Muscle layer of duodenum (tissue), 2 donors: Measurements from ENCODE around the gene CD2AP.
"Not testable (repeated sequence)": the region's sequence is repeated elsewhere in the genome, so short reads cannot be mapped to it uniquely, and the experiment has no call there.

Source experiments
- H3K27ac ChIP-seq: one replicate; pipeline ENCODE4 v1.7.0; 2013; ENCODE audit warnings: mild to moderate bottlenecking, low read length
- H3K27me3 ChIP-seq: one replicate; pipeline ENCODE4 v1.7.0; 2013; ENCODE audit warnings: low read depth, mild to moderate bottlenecking, control low read depth, low read length
- H3K36me3 ChIP-seq, 2 donors: one replicate each; pipeline ENCODE4 v1.7.0; 2013; ENCODE audit warnings: low read length in 2 of 2, control low read depth in 1 of 2, mild to moderate bottlenecking in 1 of 2; ENCODE audit not compliant: insufficient read depth in 2 of 2, control insufficient read depth in 1 of 2
- H3K4me1 ChIP-seq, 2 donors: one replicate each; pipeline ENCODE4 v1.7.0; 2013; ENCODE audit warnings: low read length in 2 of 2, mild to moderate bottlenecking in 2 of 2, control low read depth in 1 of 2, moderate library complexity in 1 of 2; ENCODE audit not compliant: insufficient read depth in 2 of 2, control insufficient read depth in 1 of 2
- H3K4me3 ChIP-seq, 2 donors: one replicate each; pipeline ENCODE4 v1.7.0; 2013; ENCODE audit warnings: low read length in 2 of 2, low read depth in 1 of 2, mild to moderate bottlenecking in 1 of 2
- H3K9me3 ChIP-seq, 2 donors: one replicate each; pipeline ENCODE4 v1.7.0; 2013; ENCODE audit warnings: low read length in 2 of 2, control low read depth in 1 of 2, mild to moderate bottlenecking in 1 of 2; ENCODE audit not compliant: control insufficient read depth in 1 of 2
- donor health status: healthy.

CD2AP gene

DNA sequence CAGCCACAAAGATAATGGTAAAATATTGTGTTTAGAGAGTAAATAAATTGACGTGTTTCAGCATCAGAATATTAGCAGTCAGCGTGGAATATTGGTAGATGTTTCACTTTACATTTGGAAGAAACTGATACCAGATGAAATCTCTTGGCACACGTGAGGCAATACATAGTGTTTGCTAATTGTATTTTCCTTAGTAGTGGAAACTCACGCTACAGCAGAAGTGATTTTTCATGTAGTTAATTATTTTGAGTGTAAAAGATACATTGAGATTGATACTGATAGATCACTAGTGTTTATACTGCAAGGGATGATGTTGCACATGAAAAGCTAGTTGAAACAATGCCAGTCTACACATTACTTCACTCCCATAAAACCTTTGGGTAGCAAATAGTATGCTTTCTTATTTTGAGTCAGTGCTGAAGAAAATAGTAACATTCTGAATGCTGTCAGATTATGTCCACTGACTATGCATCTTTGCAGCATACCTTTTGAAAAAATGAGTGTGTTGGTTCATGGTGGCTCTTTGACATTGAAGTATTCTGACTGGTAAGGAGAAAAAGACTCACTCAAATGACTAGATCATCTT lies 59.3 kb downstream of the CD2AP start:
- H3K27ac ChIP-seq = no peak overlapping the region
- no peaks in the 10 kb centered on the region for H3K9me3 ChIP-seq
- no peaks in the 10 kb centered on the region for H3K4me1 ChIP-seq
- H3K36me3 ChIP-seq = peaks cover 4 to 6% of the 10 kb centered on the region in 2 donors
- H3K4me3 ChIP-seq = no peak overlapping the region
- no peaks in the 10 kb centered on the region for H3K27me3 ChIP-seq

DNA sequence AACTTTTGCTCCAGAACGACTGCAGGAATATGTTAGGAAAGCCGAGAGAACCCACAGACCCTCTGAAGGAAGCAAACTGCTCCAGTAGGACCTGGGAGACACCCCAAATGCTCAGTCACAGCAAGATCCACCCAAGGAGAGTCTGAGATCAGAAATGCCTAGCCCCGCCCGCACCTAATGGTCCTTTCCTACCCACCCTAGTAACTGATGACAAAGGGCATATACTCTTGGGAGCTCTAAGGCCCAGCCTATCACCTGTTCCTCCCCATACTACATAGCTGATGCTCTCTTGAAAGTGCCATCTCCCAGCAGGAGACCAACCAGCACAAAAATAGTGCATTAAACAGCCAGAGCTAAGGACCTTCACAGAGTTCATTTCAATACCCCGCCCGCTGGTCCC lies 67.6 kb downstream of the CD2AP start:
- Histone ChIP-seq H3K4me3 (no peak overlapping the region), H3K9me3 (no peaks in the 10 kb centered on the region), H3K27me3 (no peaks in the 10 kb centered on the region), H3K4me1 (no peaks in the 10 kb centered on the region), H3K27ac (no peak overlapping the region), H3K36me3 (peaks cover 7 to 10% of the 10 kb centered on the region in 2 donors)

DNA sequence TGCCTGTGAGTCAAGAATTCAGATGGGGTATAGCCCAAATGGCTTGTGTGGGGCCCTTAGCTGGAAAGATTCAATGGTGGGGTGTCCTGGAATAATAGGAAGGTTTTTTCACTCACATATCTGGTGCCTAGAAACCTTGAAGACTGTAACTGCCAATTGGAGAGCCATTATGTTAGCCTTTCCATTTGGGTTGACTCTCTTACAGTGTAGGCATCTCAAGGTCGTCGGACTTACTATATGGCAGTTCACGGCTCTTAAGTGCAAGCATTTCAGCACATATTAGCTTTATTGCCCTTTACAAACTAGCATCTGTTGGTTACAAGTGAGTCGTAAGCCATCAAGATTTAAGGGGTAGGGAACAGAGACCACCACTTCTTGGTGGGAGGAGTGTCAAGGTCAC lies 74.1 kb downstream of the CD2AP start:
- no peaks in the 10 kb centered on the region for H3K27me3 ChIP-seq
- H3K9me3 ChIP-seq = no peaks in the 10 kb centered on the region
- no peaks in the 10 kb centered on the region for H3K4me1 ChIP-seq
- no peaks in the 10 kb centered on the region for H3K36me3 ChIP-seq
- H3K4me3 ChIP-seq = no peak overlapping the region
- H3K27ac ChIP-seq = no peak overlapping the region

DNA sequence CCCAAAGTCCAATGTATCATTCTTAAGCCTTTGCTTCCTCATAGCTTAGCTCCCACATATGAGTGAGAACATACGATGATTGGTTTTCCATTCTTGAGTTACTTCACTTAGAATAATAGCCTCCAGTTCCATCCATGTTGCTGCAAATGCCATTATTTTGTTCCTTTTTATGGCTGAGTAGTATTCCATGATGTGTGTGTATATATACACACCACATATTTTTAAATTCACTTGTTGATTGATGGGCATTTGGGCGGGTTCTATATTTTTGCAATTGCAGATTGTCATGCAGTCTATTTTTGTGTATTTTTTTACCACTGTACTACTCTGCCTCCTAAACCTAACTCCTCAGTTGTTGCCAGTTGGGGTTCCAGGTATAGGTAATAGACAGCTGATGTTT lies 74.7 kb downstream of the CD2AP start:
- Histone ChIP-seq H3K4me1 (no peaks in the 10 kb centered on the region), H3K4me3 (no peak overlapping the region), H3K27me3 (no peaks in the 10 kb centered on the region), H3K36me3 (no peaks in the 10 kb centered on the region), H3K27ac (no peak overlapping the region), H3K9me3 (peaks cover 0 to 2% of the 10 kb centered on the region in 2 donors)

DNA sequence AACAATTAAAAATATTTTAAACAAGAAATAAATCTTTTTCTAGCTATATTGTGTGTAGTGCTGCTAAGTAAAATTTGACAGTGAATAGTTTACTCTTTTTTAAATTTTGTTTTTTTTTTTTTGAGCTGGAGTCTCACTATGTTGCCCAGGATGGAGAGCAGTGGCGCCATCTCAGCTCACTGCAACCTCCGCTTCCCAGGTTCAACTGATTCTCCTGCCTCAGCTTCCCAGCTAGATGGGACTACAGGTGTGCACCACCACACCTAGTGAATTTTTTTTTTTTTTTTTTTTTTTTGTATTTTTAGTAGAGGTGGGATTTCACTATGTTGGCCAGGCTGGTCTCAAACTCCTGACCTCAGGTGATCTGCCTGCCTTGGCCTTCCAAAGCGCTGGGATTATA lies 75.7 kb downstream of the CD2AP start:
- H3K4me1 ChIP-seq, H3K36me3 ChIP-seq, H3K27ac ChIP-seq, H3K27me3 ChIP-seq, H3K4me3 ChIP-seq, H3K9me3 ChIP-seq: not testable (repeated sequence)

DNA sequence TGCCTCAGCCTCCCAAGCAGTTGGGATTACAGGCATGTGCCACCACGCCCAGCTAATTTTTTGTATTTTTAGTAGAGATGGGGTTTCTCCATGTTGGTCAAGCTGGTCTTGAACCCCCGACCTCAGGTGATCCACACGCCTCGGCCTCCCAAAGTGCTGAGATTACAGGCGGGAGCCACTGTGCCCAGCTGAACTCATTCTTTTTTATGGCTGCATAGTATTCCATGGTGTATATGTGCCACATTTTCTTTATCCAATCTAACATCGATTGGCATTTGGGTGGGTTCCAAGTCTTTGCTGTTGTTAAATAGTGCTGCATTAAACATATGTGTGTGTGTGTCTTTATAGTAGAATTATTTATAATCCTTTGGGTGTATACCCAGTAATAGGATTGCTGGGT lies 78.9 kb downstream of the CD2AP start:
- H3K4me3 ChIP-seq, H3K9me3 ChIP-seq, H3K36me3 ChIP-seq, H3K27me3 ChIP-seq, H3K27ac ChIP-seq, H3K4me1 ChIP-seq: not testable (repeated sequence)

DNA sequence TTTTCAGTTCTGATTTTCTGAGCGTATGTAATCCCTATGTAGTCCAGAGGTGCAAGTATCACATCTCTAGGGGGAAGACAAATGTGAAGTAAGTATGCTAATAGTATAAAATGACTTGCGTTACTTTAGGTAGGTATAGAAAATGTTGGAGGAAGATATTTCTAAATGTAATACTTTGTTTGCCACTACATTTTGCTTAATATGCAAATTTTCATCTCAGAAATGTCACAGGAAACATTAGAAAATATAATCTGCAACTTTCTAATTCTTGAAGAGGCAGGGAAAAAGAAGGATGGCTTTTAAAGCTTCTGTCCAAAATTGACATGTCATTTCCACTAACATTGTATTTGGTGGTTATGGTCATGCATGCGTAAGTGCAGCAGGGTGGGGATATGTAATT lies 85.6 kb downstream of the CD2AP start:
- Histone ChIP-seq H3K27ac (no peak overlapping the region), H3K36me3 (no peaks in the 10 kb centered on the region), H3K4me3 (no peak overlapping the region), H3K27me3 (no peaks in the 10 kb centered on the region), H3K9me3 (no peaks in the 10 kb centered on the region), H3K4me1 (no peaks in the 10 kb centered on the region)

DNA sequence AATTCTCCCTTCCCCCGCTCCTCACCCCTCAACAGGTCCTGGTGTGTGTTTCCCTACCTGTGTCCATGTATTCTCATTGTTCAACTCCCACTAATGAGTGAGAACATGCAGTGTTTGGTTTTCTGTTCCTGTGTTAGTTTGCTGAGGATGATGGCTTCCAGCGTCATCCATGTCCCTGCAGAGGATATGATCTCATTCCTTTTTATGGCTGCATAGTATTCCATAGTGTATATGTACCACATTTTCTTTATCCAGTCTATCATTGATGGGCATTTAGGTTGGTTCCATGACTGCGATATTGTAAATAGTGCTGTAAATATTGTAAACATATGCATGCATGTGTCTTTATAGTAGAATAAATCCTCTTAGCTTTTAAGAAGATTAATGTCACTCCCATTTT lies 89.0 kb downstream of the CD2AP start:
- not testable (repeated sequence) for H3K4me3 ChIP-seq, H3K27ac ChIP-seq, H3K27me3 ChIP-seq, H3K9me3 ChIP-seq, H3K36me3 ChIP-seq, H3K4me1 ChIP-seq

DNA sequence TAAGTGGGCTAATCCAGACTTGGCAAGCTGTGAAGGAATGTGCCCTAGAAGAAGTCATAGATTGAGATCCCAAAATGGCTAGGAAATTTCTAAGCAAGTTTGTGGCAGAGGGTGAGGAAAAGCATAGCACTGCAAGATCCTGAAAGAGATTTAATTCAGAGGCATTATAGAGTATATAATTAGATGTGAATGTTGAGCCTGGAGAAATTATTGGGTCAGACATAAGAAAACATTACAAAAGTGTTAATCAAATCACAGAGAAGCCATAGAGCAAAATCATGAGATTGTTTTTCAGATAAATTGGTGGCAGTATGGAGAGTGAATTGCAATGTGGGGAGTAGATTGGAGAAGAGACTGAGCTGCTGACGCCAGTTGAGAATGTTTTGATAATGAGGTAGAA lies 90.0 kb downstream of the CD2AP start:
- Histone ChIP-seq H3K27me3 (no peaks in the 10 kb centered on the region), H3K4me1 (peaks cover 0 to 6% of the 10 kb centered on the region in 2 donors), H3K36me3 (no peaks in the 10 kb centered on the region), H3K9me3 (no peaks in the 10 kb centered on the region), H3K4me3 (no peak overlapping the region), H3K27ac (no peak overlapping the region)

DNA sequence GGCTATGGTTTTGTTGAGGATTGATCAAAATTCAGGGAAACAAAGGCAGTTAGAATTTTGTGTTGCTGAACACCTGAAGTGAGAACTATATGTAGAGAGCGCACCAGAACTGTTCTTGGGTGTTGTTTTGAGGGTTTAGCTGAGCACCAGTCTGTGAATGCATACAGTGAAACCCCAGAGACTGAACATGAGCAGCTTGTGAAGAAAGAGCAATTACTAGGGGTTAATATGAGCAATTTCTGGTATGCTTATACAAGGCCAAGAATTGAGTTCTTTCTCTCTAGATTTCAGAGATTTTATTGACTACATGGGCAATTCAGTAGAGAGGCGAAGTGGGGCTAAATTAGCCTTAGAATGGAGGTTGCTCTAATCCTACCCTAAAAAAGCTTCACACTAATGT lies 93.9 kb downstream of the CD2AP start:
- Histone ChIP-seq H3K27ac (no peak overlapping the region), H3K9me3 (no peaks in the 10 kb centered on the region)

DNA sequence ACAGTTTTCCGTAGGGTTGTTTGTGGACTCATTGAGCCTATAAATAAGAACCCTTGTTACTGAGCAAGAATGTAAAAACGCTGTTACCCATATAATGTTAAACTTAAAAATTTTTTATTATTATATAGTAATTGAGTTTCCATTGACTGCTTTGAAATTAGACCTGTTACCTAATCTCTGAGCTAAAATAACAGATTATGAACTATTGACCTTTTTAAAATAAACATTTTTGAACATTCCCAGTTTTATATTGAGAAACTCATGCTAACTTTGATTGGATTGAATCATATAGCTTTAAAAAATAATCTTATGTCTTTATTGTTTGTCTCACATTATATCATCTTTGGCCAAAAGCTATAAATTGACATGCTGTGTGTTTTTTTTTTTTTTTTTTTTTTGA lies 95.5 kb downstream of the CD2AP start:
- no peaks in the 10 kb centered on the region for H3K36me3 ChIP-seq
- peaks cover 0 to 6% of the 10 kb centered on the region in 2 donors for H3K4me1 ChIP-seq
- H3K4me3 ChIP-seq = no peak overlapping the region
- no peak overlapping the region for H3K27ac ChIP-seq
- H3K9me3 ChIP-seq = no peaks in the 10 kb centered on the region
- H3K27me3 ChIP-seq = no peaks in the 10 kb centered on the region

More for the DNA sequence above, 93.9 kb downstream of the CD2AP start:
- no peaks in the 10 kb centered on the region for H3K27me3 ChIP-seq
- no peak overlapping the region for H3K4me3 ChIP-seq
- H3K36me3 ChIP-seq = no peaks in the 10 kb centered on the region
- H3K4me1 ChIP-seq = peaks cover 0 to 6% of the 10 kb centered on the region in 2 donors

DNA sequence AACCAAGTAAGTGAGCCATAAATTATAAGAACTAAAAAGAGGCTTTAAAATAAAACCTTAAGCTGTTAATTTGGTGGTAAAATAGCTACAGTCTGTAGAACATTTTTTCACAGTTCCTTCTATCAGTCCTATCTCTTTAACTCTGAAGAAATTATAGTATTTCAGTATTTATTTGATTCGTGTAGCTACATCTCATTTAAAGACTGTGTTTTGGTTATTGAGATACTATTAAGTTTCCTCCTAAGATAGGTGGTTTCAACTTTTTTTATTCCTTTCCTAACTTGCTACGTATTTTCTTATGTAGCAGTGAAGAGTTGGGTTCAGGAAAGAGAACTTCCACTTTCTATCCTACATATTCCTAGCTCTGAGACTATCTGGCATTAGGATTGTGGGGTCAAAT lies 97.2 kb downstream of the CD2AP start:
- Histone ChIP-seq H3K27me3 (no peaks in the 10 kb centered on the region), H3K4me1 (peaks cover 0 to 6% of the 10 kb centered on the region in 2 donors), H3K4me3 (no peak overlapping the region), H3K27ac (no peak overlapping the region), H3K9me3 (no peaks in the 10 kb centered on the region), H3K36me3 (peaks cover 0 to 4% of the 10 kb centered on the region in 2 donors)
